Stimulated activated CD4-positive, alpha-beta T cell treated with anti-CD3 and anti-CD28 coated beads, TNF-alpha, amount 100 ng/mL, for 48 hours (primary cell): ENCODE results near the gene SKAP1.

Source experiments
- DNase-seq, 3 donors: peaks; one replicate each; pipeline ENCODE4 v3.0.0-alpha.2; 2020; ENCODE audit warnings: low read depth in 3 of 3

The SKAP1 gene

GRCh38 chr17:48244814-48245213 is 185.2 kb downstream of the SKAP1 start:
- no peak for DNase-seq

GRCh38 chr17:48244121-48244711 is 185.8 kb downstream of the SKAP1 start:
- no peak for DNase-seq

GRCh38 chr17:48241770-48242497 is 188.1 kb downstream of the SKAP1 start:
- DNase-seq, result no peak

GRCh38 chr17:48241131-48241591 is 188.9 kb downstream of the SKAP1 start:
- DNase-seq, result no peak

GRCh38 chr17:48240562-48241130 is 189.4 kb downstream of the SKAP1 start:
- DNase-seq, result no peak

- DNase-seq, result no peak
These were observed 189.9 kb downstream of the SKAP1 start for GRCh38 chr17:48240122-48240521.

GRCh38 chr17:48239603-48239995 is 190.4 kb downstream of the SKAP1 start:
- no peak for DNase-seq

- DNase-seq, result no peak
These were observed 190.9 kb downstream of the SKAP1 start for GRCh38 chr17:48238933-48239602.

GRCh38 chr17:48237456-48237855 is 192.6 kb downstream of the SKAP1 start:
- no peak for DNase-seq

GRCh38 chr17:48236681-48237134 is 193.3 kb downstream of the SKAP1 start:
- no peak for DNase-seq

- DNase-seq, result no peak
These were observed 195.1 kb downstream of the SKAP1 start for GRCh38 chr17:48234922-48235321.

- DNase-seq, result no peak
These were observed 197.7 kb downstream of the SKAP1 start for GRCh38 chr17:48231995-48232959.

- no peak for DNase-seq
These were observed 200.1 kb downstream of the SKAP1 start for GRCh38 chr17:48229936-48230335.

- DNase-seq, result no peak
These were observed 201.3 kb downstream of the SKAP1 start for GRCh38 chr17:48228720-48229119.

- no peak for DNase-seq
These were observed 204.1 kb downstream of the SKAP1 start for GRCh38 chr17:48225725-48226567.

GRCh38 chr17:48223945-48224344 is 206.1 kb downstream of the SKAP1 start:
- no peak for DNase-seq

GRCh38 chr17:48219617-48220016 is 210.4 kb downstream of the SKAP1 start:
- DNase-seq, result no peak

- DNase-seq, result no peak
These were observed 214.4 kb downstream of the SKAP1 start for GRCh38 chr17:48215583-48216139.

- DNase-seq, result no peak
These were observed 216.2 kb downstream of the SKAP1 start for GRCh38 chr17:48213797-48214196.

GRCh38 chr17:48211787-48212186 is 218.2 kb downstream of the SKAP1 start:
- DNase-seq, result no peak
